Upper lobe of left lung (tissue), 4 donors: ENCODE results near the gene ZNF280B.

ENCODE experiments used
- POLR2A ChIP-seq, 4 donors: fragments of 450-650 bp; IDR thresholded peaks; one replicate each; pipeline ENCODE4 v1.5.1; 2016 to 2017; ENCODE audit warnings: antibody characterized with exemption in 4 of 4, mild to moderate bottlenecking in 2 of 4
- POLR2AphosphoS5 ChIP-seq, 2 donors: sonication (generic); formaldehyde crosslinking; IDR thresholded peaks; one replicate each; pipeline ENCODE4 v1.5.1; 2017; ENCODE audit warnings: antibody characterized with exemption in 2 of 2
- TF ChIP-seq, protein P1 (sequence below), 6 experiments: fragments of 450-650 bp in 4 of 6; fragments of 200-600 bp in 2 of 6; sonication (generic) in 2 of 6; IDR thresholded peaks; one replicate each; pipeline ENCODE4 v1.5.1; 2016 to 2019; ENCODE audit warnings: antibody characterized with exemption in 6 of 6

DNA sequence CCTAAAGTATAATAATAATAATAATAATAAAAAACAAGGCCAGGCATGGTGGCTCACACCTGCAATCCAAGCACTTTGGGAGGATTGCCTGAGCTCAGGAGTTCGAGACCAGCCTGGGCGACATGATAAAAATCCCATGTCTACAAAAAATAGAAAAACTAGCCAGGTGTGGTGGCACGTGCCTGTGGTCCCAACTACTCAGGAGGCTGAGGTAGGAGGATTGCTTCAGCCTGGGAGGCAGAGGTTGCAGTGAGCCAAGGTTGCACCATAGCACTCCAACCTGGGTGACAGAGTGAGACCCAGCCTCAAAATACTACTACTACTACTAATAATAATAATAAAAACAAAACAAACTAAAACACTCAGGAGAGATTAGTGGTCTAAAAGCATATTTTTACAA, 27.1 kb upstream of the ZNF280B start:
- TF ChIP-seq, protein P1, sequence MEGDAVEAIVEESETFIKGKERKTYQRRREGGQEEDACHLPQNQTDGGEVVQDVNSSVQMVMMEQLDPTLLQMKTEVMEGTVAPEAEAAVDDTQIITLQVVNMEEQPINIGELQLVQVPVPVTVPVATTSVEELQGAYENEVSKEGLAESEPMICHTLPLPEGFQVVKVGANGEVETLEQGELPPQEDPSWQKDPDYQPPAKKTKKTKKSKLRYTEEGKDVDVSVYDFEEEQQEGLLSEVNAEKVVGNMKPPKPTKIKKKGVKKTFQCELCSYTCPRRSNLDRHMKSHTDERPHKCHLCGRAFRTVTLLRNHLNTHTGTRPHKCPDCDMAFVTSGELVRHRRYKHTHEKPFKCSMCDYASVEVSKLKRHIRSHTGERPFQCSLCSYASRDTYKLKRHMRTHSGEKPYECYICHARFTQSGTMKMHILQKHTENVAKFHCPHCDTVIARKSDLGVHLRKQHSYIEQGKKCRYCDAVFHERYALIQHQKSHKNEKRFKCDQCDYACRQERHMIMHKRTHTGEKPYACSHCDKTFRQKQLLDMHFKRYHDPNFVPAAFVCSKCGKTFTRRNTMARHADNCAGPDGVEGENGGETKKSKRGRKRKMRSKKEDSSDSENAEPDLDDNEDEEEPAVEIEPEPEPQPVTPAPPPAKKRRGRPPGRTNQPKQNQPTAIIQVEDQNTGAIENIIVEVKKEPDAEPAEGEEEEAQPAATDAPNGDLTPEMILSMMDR (IDR thresholded peaks at IDR 0.05), result no peak
- TF ChIP-seq POLR2A (IDR thresholded peaks at IDR 0.05) (no peak), POLR2AphosphoS5 (IDR thresholded peaks at IDR 0.05) (no peak)
